Trophoblast cell (in vitro differentiated cells and primary cell): ENCODE results near the gene AASS.
A peak's percentile ranks its signal among the peaks of the same experiment; 100 is the strongest.

Experiments used
- DNase-seq, 2 donors: peaks; one replicate each; pipeline ENCODE4 v3.0.0-alpha.2; 2016
- H2AFZ ChIP-seq: 2 replicates; pipeline ENCODE4 v1.6.1; 2013; ENCODE audit warnings: low read length, moderate library complexity, mild to moderate bottlenecking; ENCODE audit not compliant: insufficient read depth, poor library complexity
- H2AK5ac ChIP-seq: 2 replicates; pipeline ENCODE4 v1.6.1; 2013; ENCODE audit warnings: mild to moderate bottlenecking, low read length
- H2BK120ac ChIP-seq: 2 replicates; pipeline ENCODE4 v1.6.1; 2013; ENCODE audit warnings: low read length, mild to moderate bottlenecking, moderate library complexity; ENCODE audit not compliant: insufficient read depth, poor library complexity
- H2BK12ac ChIP-seq: 2 replicates; pipeline ENCODE4 v1.6.1; 2013; ENCODE audit warnings: mild to moderate bottlenecking, low read length, moderate library complexity
- H2BK5ac ChIP-seq: 2 replicates; pipeline ENCODE4 v1.6.1; 2013; ENCODE audit warnings: low read length, low read depth, moderate library complexity, mild to moderate bottlenecking; ENCODE audit not compliant: poor library complexity
- H3K14ac ChIP-seq: 2 replicates; pipeline ENCODE4 v1.6.1; 2013; ENCODE audit warnings: mild to moderate bottlenecking, low read length
- H3K18ac ChIP-seq: 2 replicates; pipeline ENCODE4 v1.6.1; 2013; ENCODE audit warnings: mild to moderate bottlenecking, low read length
- H3K23ac ChIP-seq: 2 replicates; pipeline ENCODE4 v1.6.1; 2013; ENCODE audit warnings: low read length
- H3K27ac ChIP-seq: 2 replicates; pipeline ENCODE4 v1.5.1; 2013; ENCODE audit warnings: low read depth, mild to moderate bottlenecking, inconsistent platforms, low read length, moderate library complexity
- H3K27me3 ChIP-seq: 2 replicates; pipeline ENCODE4 v1.6.1; 2013; ENCODE audit warnings: inconsistent platforms, mild to moderate bottlenecking, low read length, moderate library complexity; ENCODE audit not compliant: insufficient read depth
- H3K36me3 ChIP-seq, 2 experiments: 1 replicate in 1 of 2; 2 replicates in 1 of 2; pipeline ENCODE4 v1.6.1; 2013; ENCODE audit warnings: low read length in 2 of 2, mild to moderate bottlenecking in 2 of 2, moderate library complexity in 1 of 2; ENCODE audit not compliant: insufficient read depth in 2 of 2, control insufficient read depth in 1 of 2
- H3K4ac ChIP-seq: 2 replicates; pipeline ENCODE4 v1.6.1; 2013; ENCODE audit warnings: low read depth, mild to moderate bottlenecking, low read length, moderate library complexity
- H3K4me1 ChIP-seq, 2 experiments: 1 replicate in 1 of 2; 2 replicates in 1 of 2; pipeline ENCODE4 v1.6.1; 2013; ENCODE audit warnings: low read length in 2 of 2, mild to moderate bottlenecking in 2 of 2, moderate library complexity in 1 of 2; ENCODE audit not compliant: insufficient read depth in 2 of 2, control insufficient read depth in 1 of 2
- H3K4me2 ChIP-seq: 2 replicates; pipeline ENCODE4 v1.6.1; 2013; ENCODE audit warnings: inconsistent platforms, mild to moderate bottlenecking, low read length, moderate library complexity
- H3K4me3 ChIP-seq: 2 replicates; pipeline ENCODE4 v1.5.1; 2013; ENCODE audit warnings: mild to moderate bottlenecking, low read depth, low read length, inconsistent platforms
- H3K79me1 ChIP-seq: one replicate; pipeline ENCODE4 v1.6.1; 2013; ENCODE audit warnings: low read length
- H3K79me2 ChIP-seq: 2 replicates; pipeline ENCODE4 v1.6.1; 2013; ENCODE audit warnings: low read length, mild to moderate bottlenecking; ENCODE audit not compliant: control insufficient read depth, insufficient read depth, poor library complexity
- H3K9ac ChIP-seq: 2 replicates; pipeline ENCODE4 v1.6.1; 2013; ENCODE audit warnings: mild to moderate bottlenecking, low read length
- H3K9me3 ChIP-seq: 2 replicates; pipeline ENCODE4 v1.6.1; 2013; ENCODE audit warnings: low read depth, mild to moderate bottlenecking, control low read depth, inconsistent platforms, low read length; ENCODE audit not compliant: insufficient read depth
- H4K12ac ChIP-seq: 2 replicates; pipeline ENCODE4 v1.6.1; 2013; ENCODE audit warnings: low read depth, mild to moderate bottlenecking, low read length, moderate library complexity
- H4K8ac ChIP-seq: 2 replicates; pipeline ENCODE4 v1.6.1; 2013; ENCODE audit warnings: low read depth, mild to moderate bottlenecking, low read length, moderate library complexity
- H4K91ac ChIP-seq: one replicate; pipeline ENCODE4 v1.6.1; 2013; ENCODE audit warnings: low read depth, mild to moderate bottlenecking, low read length, moderate library complexity
- WGBS: extraction: QIAGEN DNeasy Blood & Tissue Kit; methylation state at CpG from one replicate; pipeline ENCODE4 v1.1.7; 2013; ENCODE audit warnings: missing lambda C conversion rate; ENCODE audit not compliant: insufficient read length, insufficient coverage; ENCODE audit errors: extremely low coverage; 5-methylcytosine and 5-hydroxymethylcytosine counted together

The AASS gene

GRCh38 chr7:122068046-122068445 is 76.0 kb downstream of the AASS start:
- no peaks in the 10 kb centered on the region for H3K36me3 ChIP-seq
- H4K8ac ChIP-seq: no peak overlapping the region
- H3K4ac ChIP-seq: no peak overlapping the region

GRCh38 chr7:122067077-122067476 is 77.0 kb downstream of the AASS start:
- H3K36me3 ChIP-seq: no peaks in the 10 kb centered on the region
- H4K12ac ChIP-seq: no peak overlapping the region
- no peak overlapping the region for H4K91ac ChIP-seq
- H3K9me3 ChIP-seq: no peaks in the 10 kb centered on the region
- DNase-seq: no peak
- no peak overlapping the region for H3K27ac ChIP-seq
- H4K8ac ChIP-seq: no peak overlapping the region
- no peak overlapping the region for H3K23ac ChIP-seq
- H3K4me1 ChIP-seq: no peaks in the 10 kb centered on the region
- no peak overlapping the region for H3K4me3 ChIP-seq
- no peak overlapping the region for H2AFZ ChIP-seq
- H2BK12ac ChIP-seq: no peak overlapping the region
- no peak overlapping the region for H3K18ac ChIP-seq
- H3K4ac ChIP-seq: no peak overlapping the region
- H2AK5ac ChIP-seq: no peak overlapping the region
- H3K4me2 ChIP-seq: no peak overlapping the region
- H3K14ac ChIP-seq: no peak overlapping the region
- no peaks in the 10 kb centered on the region for H3K79me2 ChIP-seq
- no peaks in the 10 kb centered on the region for H3K27me3 ChIP-seq
- H3K9ac ChIP-seq: no peak overlapping the region
- H3K79me1 ChIP-seq: no peaks in the 10 kb centered on the region
- H2BK5ac ChIP-seq: no peak overlapping the region
- WGBS: no CpG with 5 or more reads among the region's 1 CpG
- no peak overlapping the region for H2BK120ac ChIP-seq

More at GRCh38 chr7:122068046-122068445, 76.0 kb downstream of the AASS start:
- Histone ChIP-seq H3K4me1 (no peaks in the 10 kb centered on the region), H2BK120ac (no peak overlapping the region), H2BK5ac (no peak overlapping the region), H3K4me2 (no peak overlapping the region), H3K9me3 (no peaks in the 10 kb centered on the region), H2BK12ac (no peak overlapping the region), H4K12ac (no peak overlapping the region), H3K27ac (no peak overlapping the region), H4K91ac (no peak overlapping the region), H3K9ac (no peak overlapping the region), H3K79me2 (no peaks in the 10 kb centered on the region), H3K14ac (no peak overlapping the region), H3K79me1 (no peaks in the 10 kb centered on the region), H3K18ac (no peak overlapping the region), H2AK5ac (no peak overlapping the region), H3K27me3 (no peaks in the 10 kb centered on the region), H3K23ac (no peak overlapping the region), H3K4me3 (no peak overlapping the region), H2AFZ (no peak overlapping the region)
- peak; percentile 56 to 90 for DNase-seq
- no CpG with 5 or more reads among the region's 1 CpG for WGBS

GRCh38 chr7:122064971-122065370 is 79.1 kb downstream of the AASS start:
- H3K4me1 ChIP-seq: no peaks in the 10 kb centered on the region
- no peak overlapping the region for H4K91ac ChIP-seq
- no peaks in the 10 kb centered on the region for H3K36me3 ChIP-seq
- no peak overlapping the region for H3K4ac ChIP-seq
- H4K8ac ChIP-seq: no peak overlapping the region
- no peak overlapping the region for H2AFZ ChIP-seq
- H4K12ac ChIP-seq: no peak overlapping the region
- no peak overlapping the region for H3K27ac ChIP-seq
- H2AK5ac ChIP-seq: no peak overlapping the region
- no CpG with 5 or more reads among the region's 4 CpGs for WGBS
- no peaks in the 10 kb centered on the region for H3K27me3 ChIP-seq
- H3K9ac ChIP-seq: no peak overlapping the region
- H3K14ac ChIP-seq: no peak overlapping the region
- no peak overlapping the region for H3K4me2 ChIP-seq
- peak; percentile 26 to 68 for DNase-seq
- no peaks in the 10 kb centered on the region for H3K79me2 ChIP-seq
- no peak overlapping the region for H2BK5ac ChIP-seq
- no peak overlapping the region for H3K4me3 ChIP-seq
- H2BK120ac ChIP-seq: no peak overlapping the region
- H3K23ac ChIP-seq: no peak overlapping the region
- no peak overlapping the region for H3K18ac ChIP-seq
- H3K9me3 ChIP-seq: no peaks in the 10 kb centered on the region
- no peaks in the 10 kb centered on the region for H3K79me1 ChIP-seq
- H2BK12ac ChIP-seq: no peak overlapping the region

GRCh38 chr7:122063146-122063545 is 80.9 kb downstream of the AASS start:
- Histone ChIP-seq H3K4me1 (no peaks in the 10 kb centered on the region), H4K8ac (no peak overlapping the region), H3K27me3 (no peaks in the 10 kb centered on the region), H2AFZ (no peak overlapping the region), H3K4me3 (no peak overlapping the region), H3K27ac (no peak overlapping the region), H3K23ac (no peak overlapping the region), H2AK5ac (no peak overlapping the region), H3K9ac (no peak overlapping the region), H3K79me2 (no peaks in the 10 kb centered on the region), H2BK12ac (no peak overlapping the region), H3K4ac (no peak overlapping the region), H3K14ac (no peak overlapping the region), H4K91ac (no peak overlapping the region), H3K79me1 (no peaks in the 10 kb centered on the region), H3K9me3 (no peaks in the 10 kb centered on the region), H2BK5ac (no peak overlapping the region), H3K4me2 (no peak overlapping the region), H3K36me3 (no peaks in the 10 kb centered on the region), H2BK120ac (no peak overlapping the region), H4K12ac (no peak overlapping the region), H3K18ac (no peak overlapping the region)
- DNase-seq: no peak
